Measurements from ENCODE around the gene CLEC20A.

The CLEC20A gene

GRCh38 chr1:178496410-178497135 lies at the start of gene CLEC20A:
Gene CLEC20A, minus strand, starts transcription at chr1:178496964. Its CDS starts 25 bp downstream, at chr1:178496939.
- no peak for DNase-seq (ENCODE audit: low spot score)

GRCh38 chr1:178544531-178544930 lies 47.8 kb upstream of the CLEC20A start:
- no peak for DNase-seq (ENCODE audit: low spot score)

GRCh38 chr1:178543290-178543607 lies 46.5 kb upstream of the CLEC20A start:
- no peak for DNase-seq (ENCODE audit: low spot score)

- peak; percentile 85 for DNase-seq (ENCODE audit: low spot score)
Observed at GRCh38 chr1:178542554-178543289, 46.0 kb upstream of the CLEC20A start.

- peak; percentile 19 for DNase-seq (ENCODE audit: low spot score)
Observed at GRCh38 chr1:178541829-178542553, 45.2 kb upstream of the CLEC20A start.

GRCh38 chr1:178541379-178541778 lies 44.6 kb upstream of the CLEC20A start:
- no peak for DNase-seq (ENCODE audit: low spot score)

- DNase-seq (ENCODE audit: low spot score), result peak; percentile 81
Observed at GRCh38 chr1:178540646-178541045, 43.9 kb upstream of the CLEC20A start.

GRCh38 chr1:178540204-178540603 lies 43.4 kb upstream of the CLEC20A start:
- peak; percentile 92 for DNase-seq (ENCODE audit: low spot score)

- DNase-seq (ENCODE audit: low spot score), result peak; percentile 15
Observed at GRCh38 chr1:178539291-178539690, 42.5 kb upstream of the CLEC20A start.

- peak; percentile 25 for DNase-seq (ENCODE audit: low spot score)
Observed at GRCh38 chr1:178538192-178538916, 41.6 kb upstream of the CLEC20A start.

GRCh38 chr1:178537382-178538090 lies 40.8 kb upstream of the CLEC20A start:
- no peak for DNase-seq (ENCODE audit: low spot score)

- DNase-seq (ENCODE audit: low spot score), result peak; percentile 84
Observed at GRCh38 chr1:178536844-178537371, 40.1 kb upstream of the CLEC20A start.

- DNase-seq (ENCODE audit: low spot score), result no peak
Observed at GRCh38 chr1:178536329-178536728, 39.6 kb upstream of the CLEC20A start.

- no peak for DNase-seq (ENCODE audit: low spot score)
Observed at GRCh38 chr1:178534137-178534868, 37.5 kb upstream of the CLEC20A start.

- DNase-seq (ENCODE audit: low spot score), result peak; percentile 60
Observed at GRCh38 chr1:178533121-178533946, 36.6 kb upstream of the CLEC20A start.

- peak; percentile 85 for DNase-seq (ENCODE audit: low spot score)
Observed at GRCh38 chr1:178532392-178532791, 35.6 kb upstream of the CLEC20A start.

GRCh38 chr1:178531887-178532286 lies 35.1 kb upstream of the CLEC20A start:
- no peak for DNase-seq (ENCODE audit: low spot score)

- no peak for DNase-seq (ENCODE audit: low spot score)
Observed at GRCh38 chr1:178530502-178530901, 33.7 kb upstream of the CLEC20A start.

GRCh38 chr1:178530037-178530402 lies 33.3 kb upstream of the CLEC20A start:
- DNase-seq (ENCODE audit: low spot score), result no peak

Data from hematopoietic multipotent progenitor cell treated with erythropoietin and hydrocortisone succinate and interleukin-3 and kit ligand, for 15 days (in vitro differentiated cells).